ENCODE measurements around the gene MAL.

- TF ChIP-seq EZH2 (IDR thresholded peaks at IDR 0.05; ENCODE audit: low read depth, low read length, severe bottlenecking) (no peak), JUND (IDR thresholded peaks at IDR 0.05; ENCODE audit: low read length) (no peak)
Measured at GRCh38 chr2:94997981-94998930, 27.3 kb upstream of the MAL start.

Measured in H1 (cell line).